Suppressor macrophage treated with lipopolysaccharide for 1 hour (primary cell): Measurements from ENCODE around the gene POLN.
"Not testable (repeated sequence)": the region's sequence is repeated elsewhere in the genome, so short reads cannot be mapped to it uniquely, and the experiment has no call there.

ENCODE experiments used
- DNase-seq, 3 donors: peaks; one replicate each; pipeline ENCODE4 v3.0.0-alpha.2; 2020 to 2022

The POLN gene

DNA sequence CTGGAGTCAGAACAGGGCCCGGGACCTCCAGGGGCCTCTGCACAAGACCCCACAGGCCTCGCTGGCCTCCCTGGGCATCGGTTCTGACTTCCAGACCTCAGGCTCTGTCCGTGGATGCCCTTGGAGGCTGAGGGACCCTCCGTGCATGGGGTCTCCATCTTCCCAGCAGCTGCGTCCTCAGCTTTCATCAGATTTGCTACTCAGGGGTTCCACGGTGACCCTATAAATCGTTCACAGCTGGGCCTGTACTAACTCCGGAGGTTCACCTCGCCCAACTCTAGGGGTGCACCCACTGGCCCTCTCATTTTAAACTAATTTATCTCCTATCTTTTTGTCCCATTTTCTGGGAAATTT, 33.1 kb upstream of the POLN start:
- DNase-seq = not testable (repeated sequence)

DNA sequence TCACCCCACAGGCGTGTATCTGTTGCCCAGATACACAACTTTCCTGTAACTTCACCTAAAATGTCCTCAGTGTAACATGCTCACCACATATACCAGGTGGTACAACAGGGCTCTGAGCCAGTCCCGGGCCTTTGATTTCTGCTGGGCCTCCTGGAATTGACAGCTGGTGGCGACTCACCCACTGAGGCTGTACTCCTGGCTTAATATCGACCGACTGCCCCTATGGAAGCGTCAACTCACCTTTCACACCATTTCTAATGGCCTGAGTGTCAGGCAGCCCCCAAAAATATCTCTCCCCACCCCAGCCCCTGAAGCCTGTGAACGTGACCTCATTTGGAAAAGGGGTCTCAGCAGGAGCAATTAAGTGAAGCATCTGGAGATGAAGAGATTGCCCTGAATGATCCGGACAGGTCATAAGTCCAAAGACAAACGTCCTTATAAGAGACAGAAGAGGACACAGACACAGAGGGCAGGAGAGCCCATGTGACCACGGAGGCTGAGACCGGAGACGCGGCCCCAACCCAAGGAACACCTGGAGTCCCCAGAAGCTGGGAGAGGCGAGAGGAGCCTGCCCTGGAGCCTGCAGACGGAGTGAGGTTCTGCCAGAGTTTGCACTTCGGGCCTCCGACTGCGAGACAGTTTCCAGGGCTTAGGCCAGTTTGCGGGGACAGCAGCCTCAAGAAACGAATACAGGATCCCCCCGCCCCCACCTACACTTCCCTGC, 32.6 kb upstream of the POLN start:
- no peak for DNase-seq

DNA sequence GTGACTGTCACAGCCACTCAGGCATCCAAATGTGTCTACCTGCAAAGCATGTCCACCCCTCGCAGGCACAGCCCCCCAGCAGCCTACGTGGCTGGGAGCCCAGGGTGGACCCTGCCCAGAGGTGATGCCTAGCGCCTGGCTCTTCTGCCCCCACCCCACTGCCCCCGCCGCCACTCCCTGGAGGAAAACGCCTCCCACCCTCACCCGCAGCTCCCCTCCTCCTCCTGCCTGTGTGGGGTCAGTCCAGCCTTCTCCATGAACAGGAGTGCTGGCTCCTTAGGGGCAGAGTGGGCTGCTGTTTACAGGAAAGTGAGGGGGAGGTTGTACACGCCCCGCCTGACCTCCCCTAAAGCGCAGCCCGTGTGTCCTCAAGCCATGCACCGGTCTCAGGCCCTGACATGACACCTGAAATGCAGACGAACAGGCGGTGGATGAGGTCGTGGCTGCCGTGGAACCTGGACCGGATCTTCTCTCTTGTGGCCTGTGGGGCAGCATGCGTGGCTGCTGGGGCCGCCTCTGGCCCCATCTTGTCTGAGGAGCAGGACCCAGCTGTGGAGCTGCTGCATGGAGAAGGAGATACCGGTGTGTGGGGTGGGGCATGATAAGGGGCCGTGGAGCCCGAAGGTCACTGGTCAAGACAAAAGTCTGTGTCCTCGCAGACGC, 31.9 kb upstream of the POLN start:
- no peak for DNase-seq

DNA sequence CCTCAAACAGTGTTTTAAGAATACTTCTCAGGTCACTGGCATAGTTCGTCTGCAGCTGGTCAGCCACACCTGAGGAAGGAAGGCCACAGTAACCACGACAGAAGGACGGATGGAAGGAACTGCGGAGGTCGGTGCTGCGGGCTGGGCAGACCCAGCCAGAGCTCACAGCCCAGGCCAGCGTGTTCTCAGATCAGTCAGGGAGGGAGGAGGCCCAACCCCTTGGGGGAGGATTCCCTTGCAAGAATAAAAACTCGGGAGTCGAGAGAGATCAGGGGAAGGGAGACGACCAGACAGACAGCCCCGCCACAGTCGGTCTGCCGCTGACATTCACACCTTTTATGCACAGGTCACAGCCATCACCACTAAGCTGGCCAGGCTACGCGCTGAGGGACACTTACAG, 31.3 kb upstream of the POLN start:
- DNase-seq = no peak

GRCh38 chr4:2272828-2273120, 30.9 kb upstream of the POLN start:
- no peak for DNase-seq

DNA sequence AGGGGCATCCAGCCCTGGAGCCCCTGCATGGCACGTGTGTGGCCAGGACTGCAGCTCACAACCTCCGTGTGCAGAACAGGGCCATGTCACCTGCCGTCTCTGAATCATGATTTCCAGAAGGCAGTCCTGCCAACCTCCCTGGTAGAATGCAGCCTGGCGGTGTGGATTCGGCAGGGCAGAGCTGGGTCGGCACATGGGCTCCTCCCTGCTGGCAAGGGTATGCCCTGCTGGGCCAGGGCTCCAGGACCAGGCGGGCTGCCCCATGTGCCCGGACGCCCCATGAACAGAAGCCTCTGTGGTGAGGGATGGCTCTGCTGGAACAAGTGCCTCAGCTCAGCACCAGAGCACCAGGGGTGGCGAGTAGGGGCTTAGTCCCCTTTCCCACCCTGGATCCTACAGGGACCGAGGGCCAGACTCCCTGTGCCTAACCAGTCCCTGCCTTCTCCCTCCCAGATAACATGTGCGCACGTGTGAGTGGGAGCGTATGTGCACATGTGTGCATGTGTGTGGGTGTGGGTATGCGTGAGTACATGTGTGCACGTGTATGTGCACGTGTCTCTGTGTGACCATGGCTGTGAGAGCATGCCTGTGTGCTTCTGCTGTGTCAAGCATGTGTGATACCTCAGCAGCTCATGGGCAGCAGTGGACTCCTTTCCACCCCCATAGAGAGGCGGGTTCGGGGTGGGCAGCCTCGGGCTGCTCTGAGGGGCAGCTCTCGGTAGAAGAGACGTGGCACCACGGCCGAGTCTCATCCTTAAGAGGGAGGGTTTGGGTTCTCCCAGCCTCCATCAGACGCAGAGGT, 30.3 kb upstream of the POLN start:
- DNase-seq = no peak

- DNase-seq = no peak
Measured at GRCh38 chr4:2271279-2272025, 29.5 kb upstream of the POLN start.

GRCh38 chr4:2270341-2271165, 28.6 kb upstream of the POLN start:
- no peak for DNase-seq

GRCh38 chr4:2269618-2270163, 27.8 kb upstream of the POLN start:
- DNase-seq = no peak

- no peak for DNase-seq
Measured at GRCh38 chr4:2269206-2269531, 27.2 kb upstream of the POLN start.

DNA sequence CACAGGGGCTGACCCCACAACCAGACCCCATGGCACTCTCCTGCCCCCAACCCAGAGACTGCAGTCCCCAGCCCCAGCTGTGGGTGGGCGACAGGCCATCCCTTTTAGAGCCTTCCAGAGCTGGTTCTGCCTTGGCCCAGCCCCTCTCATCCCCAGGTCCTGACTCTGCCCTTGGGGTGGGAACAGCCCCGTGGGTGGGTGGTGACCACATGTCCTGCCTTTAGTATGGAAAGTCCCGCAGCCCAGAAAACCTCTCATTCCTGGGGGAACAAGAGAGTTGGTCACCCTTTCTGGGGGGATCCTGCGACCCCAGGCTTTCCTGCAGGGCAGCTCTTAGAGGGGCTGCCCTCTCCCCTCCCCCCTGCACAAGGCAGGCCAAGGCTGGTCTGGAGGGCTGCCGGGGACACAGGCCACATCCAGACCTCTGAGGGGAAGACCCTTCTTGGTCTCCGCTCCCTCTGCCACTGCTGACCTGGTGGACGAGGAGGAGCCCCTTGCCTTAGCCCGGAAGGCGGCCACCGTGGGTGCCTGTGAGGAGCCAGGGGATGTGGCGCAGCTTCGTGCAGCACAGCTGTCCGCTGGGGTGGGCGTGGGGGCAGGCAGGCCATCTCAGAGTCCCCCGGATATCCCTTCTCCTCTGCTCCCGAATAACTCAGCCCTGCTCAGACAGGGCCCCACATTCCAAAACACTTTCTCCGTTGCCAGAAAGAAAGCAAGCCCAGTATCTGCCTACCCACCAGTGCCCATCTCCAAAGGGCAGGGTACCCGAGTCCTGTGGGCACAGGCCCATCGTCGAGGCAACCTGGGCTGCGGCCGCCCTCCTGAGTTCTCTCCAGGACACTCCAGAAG, 26.7 kb upstream of the POLN start:
- DNase-seq = peak in 2 of 3 donors; percentile 10 to 12

- DNase-seq = no peak
Measured at GRCh38 chr4:2267841-2268240, 25.9 kb upstream of the POLN start.

GRCh38 chr4:2267320-2267811, 25.4 kb upstream of the POLN start:
- no peak for DNase-seq

DNA sequence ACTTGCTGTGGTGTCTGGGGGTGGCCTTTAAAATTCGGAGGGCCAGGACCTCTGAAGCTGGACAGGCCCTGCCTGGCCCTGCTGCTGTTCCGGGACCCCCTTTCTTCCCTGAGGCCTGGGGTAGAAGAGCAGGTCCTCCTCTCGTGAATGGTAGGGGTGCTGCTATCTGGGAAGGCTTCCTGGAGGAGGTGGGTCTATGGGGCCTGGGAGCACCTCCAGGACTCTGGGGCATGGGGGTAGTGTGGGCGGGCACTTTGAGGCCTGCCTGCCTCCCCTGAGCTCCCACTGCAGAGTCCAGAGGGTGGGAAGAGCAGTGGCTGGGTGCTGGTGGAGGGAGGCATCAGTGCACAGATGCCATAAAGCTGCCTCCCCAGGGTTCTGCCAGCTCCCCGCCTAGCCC, 24.9 kb upstream of the POLN start:
- DNase-seq = no peak

- no peak for DNase-seq
Measured at GRCh38 chr4:2266181-2266580, 24.3 kb upstream of the POLN start.

DNA sequence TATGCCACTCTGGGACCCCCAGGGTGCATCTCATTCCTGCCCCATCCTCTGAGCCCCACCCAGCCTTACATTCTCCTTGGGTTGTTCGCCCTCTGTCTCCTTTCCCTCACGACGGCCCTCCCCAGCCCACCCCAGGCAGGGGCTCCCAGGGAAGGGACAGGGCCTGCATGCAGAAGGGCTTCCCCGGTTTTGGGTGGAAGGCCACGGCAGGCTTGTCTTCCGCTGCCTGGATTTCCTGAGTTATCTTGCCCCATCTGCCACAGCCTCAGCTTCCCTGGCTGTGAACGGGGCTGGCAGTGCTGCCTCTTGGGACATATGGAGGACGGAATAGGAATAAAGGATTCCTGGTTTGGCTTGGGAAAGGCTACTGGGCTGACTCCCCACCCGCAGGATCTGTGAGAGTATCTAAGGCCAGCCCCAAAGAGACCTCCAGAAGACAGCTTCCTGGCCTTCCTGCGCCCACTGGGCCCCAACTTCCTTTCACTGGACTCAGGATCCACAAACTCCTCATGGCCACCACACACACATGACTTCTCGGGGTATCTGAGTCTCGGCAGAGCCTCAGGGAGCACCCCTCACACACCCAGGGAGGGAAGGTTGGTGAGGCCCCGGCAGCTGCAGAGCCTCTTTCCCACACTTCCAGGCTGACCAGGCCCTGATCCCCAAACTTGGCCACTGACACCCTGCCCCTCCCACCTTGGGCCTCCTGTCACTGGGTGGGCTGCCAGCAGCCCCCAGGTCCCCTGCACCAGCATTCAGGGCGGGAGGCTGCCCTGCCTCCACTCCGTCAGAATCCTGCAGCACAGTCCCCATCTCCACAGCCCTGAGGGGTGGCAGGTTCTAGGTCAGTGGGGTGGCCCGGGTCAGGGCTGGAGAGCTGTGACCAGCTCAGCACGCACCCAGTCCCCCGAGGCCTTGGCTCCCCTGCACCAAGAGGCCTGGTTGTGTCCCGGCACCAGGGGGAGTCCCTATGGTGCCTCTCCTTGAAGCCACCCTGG, 23.5 kb upstream of the POLN start:
- DNase-seq = no peak

DNA sequence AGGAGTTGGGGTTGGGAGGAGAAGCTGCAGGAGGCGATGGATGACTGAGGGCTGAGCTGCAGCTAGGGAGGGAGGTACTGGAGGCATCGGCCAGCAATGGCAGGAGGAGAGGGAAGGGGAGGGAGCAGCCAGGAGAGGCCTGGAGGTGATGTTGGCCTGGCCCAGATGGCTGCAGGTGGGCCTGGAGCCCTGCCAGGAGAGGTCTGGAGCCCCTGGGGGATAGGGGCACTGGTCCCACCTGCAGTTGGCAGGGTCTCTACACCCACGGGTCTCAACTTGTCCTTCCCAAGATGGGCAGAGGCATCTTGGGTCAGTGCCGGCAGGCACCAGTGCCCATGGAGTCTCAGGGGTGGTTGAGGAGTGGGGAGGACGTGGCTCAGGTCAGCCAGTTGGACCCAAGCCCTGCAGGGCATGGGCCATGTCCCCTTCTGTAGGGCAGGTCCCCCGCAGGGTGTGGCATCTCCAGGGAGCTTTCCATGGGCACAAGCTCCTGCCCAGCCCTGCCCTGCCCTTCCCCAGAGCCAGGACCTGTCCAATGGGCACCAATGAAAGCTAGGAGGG, 22.6 kb upstream of the POLN start:
- DNase-seq = no peak

- DNase-seq = no peak
Measured at GRCh38 chr4:2263926-2264321, 22.0 kb upstream of the POLN start.

DNA sequence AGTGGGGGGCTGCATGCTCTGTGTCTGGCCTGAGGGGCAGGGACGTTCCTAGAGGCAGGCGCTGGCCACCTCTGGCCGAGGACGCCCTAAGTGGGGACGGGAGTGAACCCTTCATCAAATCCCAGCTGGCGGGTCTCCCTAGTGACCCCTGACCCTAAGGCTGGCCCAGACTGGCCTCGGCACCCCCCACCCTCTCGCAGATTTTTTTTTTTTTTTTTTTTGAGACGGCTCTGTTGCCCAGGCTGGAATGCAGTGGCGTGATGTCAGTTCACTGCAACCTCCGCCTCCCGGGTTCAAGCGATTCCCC, 21.0 kb upstream of the POLN start:
- DNase-seq = no peak
